Measurements from ENCODE around the gene SNX10. TPM values are rescaled to one million over a fixed set of nuclear protein-coding genes. Genes with fewer than 3 reads are reported as not detected.

Gene SNX10
- total RNA-seq = 2.6 TPM in 2 replicates

GRCh38 chr7:26291699-26292538 is at the start of gene SNX10:
SNX10 (plus strand) TSS chr7:26291862; CDS start chr7:26346443, 54,581 bp downstream.

Other genes starting within 250 kb of the SNX10 start
- 0.91 and 2.6 TPM in 2 replicates for gene NFE2L3, start 139.7 kb upstream of the SNX10 start, total RNA-seq
- 142 and 156 TPM in 2 replicates for gene HNRNPA2B1, start 91.1 kb upstream of the SNX10 start, total RNA-seq
- gene CBX3, start 90.1 kb upstream of the SNX10 start, total RNA-seq = 155 and 164 TPM in 2 replicates